ENCODE data around the gene FGF11. TPM values are rescaled to one million over a fixed set of nuclear protein-coding genes. Genes with fewer than 3 reads are reported as not detected.

Gene FGF11
- total and polyA plus RNA-seq, 2 donors (not counting 3 experiments of a cell fraction or from before 2014, with no cell fraction given), result 0.70 TPM; not detected in 1

- TF ChIP-seq CTCF (IDR thresholded peaks at IDR 0.05; ENCODE audit: extremely low read depth in 1 of 2, insufficient read depth in 1 of 2, low read depth in 1 of 2, low read length in 2 of 2) (no peak), MAX (IDR thresholded peaks at IDR 0.05; ENCODE audit: insufficient read depth, insufficient read length) (no peak), POLR2AphosphoS5 (IDR thresholded peaks at IDR 0.05; ENCODE audit: insufficient read depth, low read depth, low read length) (no peak), POLR2A (IDR thresholded peaks at IDR 0.05; ENCODE audit: low read depth, low read length) (no peak), EZH2 (IDR thresholded peaks at IDR 0.05; ENCODE audit: borderline replicate concordance, low read depth, low read length, severe bottlenecking) (no peak), MYC (IDR thresholded peaks at IDR 0.05; ENCODE audit: low read depth, low read length) (no peak), GATA2 (IDR thresholded peaks at IDR 0.05; ENCODE audit: insufficient read depth, insufficient read length, low read depth, low read length) (no peak), FOS (IDR thresholded peaks at IDR 0.05; ENCODE audit: borderline replicate concordance, insufficient read depth, low read length) (no peak), JUN (IDR thresholded peaks at IDR 0.05; ENCODE audit: borderline replicate concordance, insufficient read depth, insufficient read length, low read depth) (no peak)
- dilution Hi-C loops (cut with MboI; ENCODE audit: extremely low pct_ligation_motif_present, low sequenced_read_pairs) (no loop called here), intact Hi-C loops (cut with micrococcal nuclease) (no loop called here)
- POLR2A ChIA-PET, result interaction anchor here (0.6 kb wide), 1 partner anchor 135 kb away, joined by 3 read pairs; no protein-coding TSS in a partner anchor
- no peak for FAIRE-seq
- CTCF ChIA-PET, result interaction anchor here (1.2 to 1.3 kb wide), 2 partner anchors 24 to 38 kb away, joined by 3 to 4 read pairs; no protein-coding TSS in a partner anchor
- Histone ChIP-seq H3K4me3 (replicated peaks in 1 of 3; ENCODE audit: insufficient read depth in 1 of 3, low read depth in 1 of 3, low read length in 3 of 3) (no peak overlapping the region), H3K4me2 (ENCODE audit: insufficient read depth, low read length) (no peak overlapping the region), H3K9me1 (replicated peaks; ENCODE audit: control insufficient read depth, extremely low read depth, insufficient read depth, low read length) (no peaks in the 10 kb centered on the region), H2AFZ (ENCODE audit: low read depth, low read length) (no peak overlapping the region), H3K79me2 (ENCODE audit: control insufficient read depth, insufficient read depth, low read length) (peaks cover 2% of the 10 kb centered on the region), H3K36me3 (ENCODE audit: control insufficient read depth in 2 of 2, extremely low read depth in 1 of 2, insufficient read depth in 2 of 2, low read length in 2 of 2) (no peaks in the 10 kb centered on the region), H3K4me1 (ENCODE audit: control insufficient read depth, extremely low read depth, insufficient read depth, low read length) (peaks cover 12% of the 10 kb centered on the region), H3K27ac (ENCODE audit: insufficient read depth, low read depth, low read length) (no peak overlapping the region), H3K27me3 (ENCODE audit: control insufficient read depth in 2 of 2, insufficient read depth in 2 of 2, low read length in 2 of 2) (no peaks in the 10 kb centered on the region), H4K20me1 (replicated peaks; ENCODE audit: control insufficient read depth, extremely low read depth, insufficient read depth, low read length) (no peaks in the 10 kb centered on the region), H3K9me3 (replicated peaks; ENCODE audit: control insufficient read depth, insufficient read depth, low read length) (no peaks in the 10 kb centered on the region), H3K9ac (replicated peaks; ENCODE audit: extremely low read depth, insufficient read depth, low read length) (no peak overlapping the region)
- no TSS peak for BruUV-seq (replicated peaks)
- DNase-seq (ENCODE audit: low read depth, low spot score), result no peak
Measured at GRCh38 chr17:7398612-7399011, 40.7 kb upstream of the FGF11 start.
